Dermis blood vessel endothelial cell (primary cell): ENCODE data around the gene CAVIN4. TPM values are rescaled to one million over a fixed set of nuclear protein-coding genes. Genes with fewer than 3 reads are reported as not detected.

Experiments used
- DNase-seq: peaks from one replicate; pipeline ENCODE4 v3.0.0; 2010
- total RNA-seq: library from RNA; depleted of rRNA; stranded (reverse); fragments of >200 nt; gene quantifications from 2 replicates; pipeline ENCODE4 v1.2.3, GENCODE V29; 2014

The CAVIN4 gene, protein sequence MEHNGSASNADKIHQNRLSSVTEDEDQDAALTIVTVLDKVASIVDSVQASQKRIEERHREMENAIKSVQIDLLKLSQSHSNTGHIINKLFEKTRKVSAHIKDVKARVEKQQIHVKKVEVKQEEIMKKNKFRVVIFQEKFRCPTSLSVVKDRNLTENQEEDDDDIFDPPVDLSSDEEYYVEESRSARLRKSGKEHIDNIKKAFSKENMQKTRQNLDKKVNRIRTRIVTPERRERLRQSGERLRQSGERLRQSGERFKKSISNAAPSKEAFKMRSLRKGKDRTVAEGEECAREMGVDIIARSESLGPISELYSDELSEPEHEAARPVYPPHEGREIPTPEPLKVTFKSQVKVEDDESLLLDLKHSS
- 1.7 and 2.3 TPM in 2 replicates for total RNA-seq

- no peak for DNase-seq
These were observed at the start of gene CAVIN4 for GRCh38 chr9:100577776-100578448. Gene CAVIN4, plus strand, starts transcription at chr9:100578079. Its CDS starts 65 bp downstream, at chr9:100578144.

DNA sequence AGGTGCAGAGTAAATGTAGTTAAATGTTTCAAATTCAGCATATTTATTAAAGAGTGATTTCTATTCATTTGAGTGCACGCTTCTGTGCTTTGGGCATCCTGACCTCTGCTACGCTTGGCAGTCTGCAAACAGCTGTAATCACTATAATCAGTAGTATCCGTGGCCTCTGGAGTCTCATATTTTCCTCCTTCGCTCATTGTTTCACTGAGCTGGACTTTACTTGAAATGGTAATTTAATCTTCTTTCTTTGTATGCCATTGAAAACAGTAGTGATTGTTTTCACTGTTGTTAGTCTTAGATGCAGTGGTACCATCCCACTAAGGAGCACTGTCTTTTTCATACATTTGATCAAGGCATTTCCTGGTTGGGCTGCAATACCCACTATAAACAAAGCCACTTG, 43.5 kb upstream of the CAVIN4 start:
- no peak for DNase-seq

- DNase-seq, result no peak
These were observed 37.6 kb upstream of the CAVIN4 start for GRCh38 chr9:100540327-100540726.

DNA sequence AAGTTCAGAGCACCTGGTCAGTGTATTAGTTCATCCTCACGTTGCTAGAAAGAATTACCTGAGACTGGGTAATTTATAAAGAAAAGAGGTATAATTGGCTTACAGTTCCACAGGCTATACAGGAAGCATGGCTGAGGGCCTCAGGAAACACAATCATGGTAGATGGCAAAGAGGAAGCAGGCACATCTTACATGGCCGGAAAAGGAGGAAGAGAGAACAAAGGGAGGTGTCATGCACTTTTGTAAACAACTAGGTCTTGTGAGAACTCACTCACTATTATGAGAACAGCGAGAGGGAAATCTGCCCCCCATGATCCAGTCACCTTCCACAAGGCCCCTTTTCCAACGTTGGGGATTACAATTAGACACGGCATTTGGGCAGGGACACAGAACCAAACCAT, 28.8 kb upstream of the CAVIN4 start:
- peak; percentile 98 for DNase-seq

- DNase-seq, result peak; percentile 15
These were observed 22.9 kb upstream of the CAVIN4 start for GRCh38 chr9:100554935-100555401.

DNA sequence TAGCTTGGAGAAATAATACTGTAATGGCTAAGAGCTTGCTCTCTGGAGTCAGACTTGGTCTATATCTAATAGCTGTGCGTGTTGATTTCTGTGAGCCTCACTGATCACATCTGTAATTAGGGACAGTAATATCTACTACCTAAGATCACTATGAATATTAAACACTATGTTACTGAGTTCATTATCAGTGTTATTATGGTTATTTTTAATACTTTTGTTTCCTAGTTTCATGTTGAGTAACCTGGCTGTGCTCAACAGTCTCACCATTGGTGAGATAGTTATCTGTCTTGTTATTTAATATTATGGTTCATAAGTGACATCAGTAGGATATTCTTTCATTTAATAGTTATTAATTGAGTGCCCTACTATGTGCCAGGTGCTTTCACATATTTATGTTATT, 22.4 kb upstream of the CAVIN4 start:
- DNase-seq, result no peak

- DNase-seq, result no peak
These were observed 20.8 kb upstream of the CAVIN4 start for GRCh38 chr9:100557053-100557452.

- DNase-seq, result no peak
These were observed 16.6 kb upstream of the CAVIN4 start for GRCh38 chr9:100561256-100561655.

GRCh38 chr9:100567856-100568255, 10.0 kb upstream of the CAVIN4 start:
- no peak for DNase-seq

DNA sequence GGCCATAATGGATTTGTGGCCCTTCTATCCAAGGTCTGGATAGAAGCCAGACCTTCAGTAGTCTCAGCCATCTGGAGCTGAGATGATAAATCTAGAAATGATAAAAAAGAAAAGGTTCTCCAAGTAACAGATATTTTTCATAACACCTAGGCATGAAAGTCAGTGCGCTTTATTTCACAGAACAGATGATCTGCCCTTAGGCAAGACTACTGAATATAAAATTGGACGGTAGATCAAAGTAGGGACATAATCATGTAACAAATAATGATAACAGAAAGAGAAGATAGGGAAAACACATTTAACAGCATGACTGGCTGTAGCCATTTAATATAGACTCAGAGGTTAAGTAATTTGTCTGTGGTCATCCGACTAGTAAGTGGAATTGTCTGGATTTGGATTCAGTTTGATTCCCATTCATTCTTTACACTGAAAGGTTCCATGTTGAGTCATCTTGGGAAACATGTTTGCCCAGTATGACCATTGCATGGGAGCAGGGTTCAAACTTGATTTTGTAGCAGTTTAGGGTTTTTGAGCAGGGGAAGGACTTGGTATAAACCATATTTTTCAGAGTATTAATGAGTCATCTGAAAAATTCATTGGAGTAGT, 4.1 kb upstream of the CAVIN4 start:
- no peak for DNase-seq

GRCh38 chr9:100575006-100575405, 2.9 kb upstream of the CAVIN4 start:
- no peak for DNase-seq

DNA sequence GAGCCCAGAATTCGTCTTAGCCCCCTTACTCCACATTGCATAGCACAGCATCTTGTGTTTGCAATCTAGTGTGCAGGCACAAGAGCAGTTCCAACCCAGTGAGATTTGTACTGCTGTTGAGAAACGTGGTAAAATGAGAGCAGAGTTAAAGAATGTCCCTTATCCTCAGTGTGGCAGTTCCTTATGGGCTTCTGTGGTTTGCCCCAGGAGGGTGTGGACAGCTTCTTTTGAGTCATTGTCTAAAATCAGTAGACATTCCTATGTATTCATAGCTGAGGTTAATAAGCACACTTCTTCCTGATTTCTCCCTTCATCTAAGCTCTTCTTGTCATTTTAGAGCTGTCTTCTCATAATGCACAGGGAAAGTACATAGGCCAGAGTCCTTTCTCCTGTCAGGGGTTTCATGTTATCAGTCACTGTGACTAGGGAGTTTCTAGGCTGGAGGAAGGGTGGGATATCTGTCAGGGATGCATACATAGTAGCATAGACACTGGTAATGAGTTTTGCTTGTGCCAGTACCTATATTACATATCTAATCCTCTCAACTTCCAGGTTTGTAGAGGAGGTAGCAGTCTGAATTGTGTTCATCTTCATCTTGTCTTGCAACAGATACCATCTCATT, 2.0 kb upstream of the CAVIN4 start:
- DNase-seq, result no peak

DNA sequence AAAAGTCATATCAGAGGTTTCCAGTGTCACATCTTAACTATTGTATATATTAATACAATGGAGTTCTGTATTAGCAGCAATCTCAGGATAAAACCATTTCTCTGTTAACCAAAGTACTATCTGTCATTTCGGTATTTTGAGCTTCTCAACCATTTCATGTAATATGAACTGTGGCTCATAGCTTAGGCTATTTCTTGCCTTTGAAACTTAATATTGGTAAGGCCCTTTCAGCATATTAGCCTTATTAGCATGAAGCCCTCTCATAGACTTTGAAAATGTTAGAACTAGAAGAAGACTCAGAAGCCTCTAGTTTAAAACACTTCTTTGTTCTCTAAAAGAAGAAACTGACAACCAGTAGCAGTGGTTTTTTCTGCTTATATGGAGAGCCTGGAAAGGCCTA, 731 bp downstream of the CAVIN4 start:
- DNase-seq, result no peak

DNA sequence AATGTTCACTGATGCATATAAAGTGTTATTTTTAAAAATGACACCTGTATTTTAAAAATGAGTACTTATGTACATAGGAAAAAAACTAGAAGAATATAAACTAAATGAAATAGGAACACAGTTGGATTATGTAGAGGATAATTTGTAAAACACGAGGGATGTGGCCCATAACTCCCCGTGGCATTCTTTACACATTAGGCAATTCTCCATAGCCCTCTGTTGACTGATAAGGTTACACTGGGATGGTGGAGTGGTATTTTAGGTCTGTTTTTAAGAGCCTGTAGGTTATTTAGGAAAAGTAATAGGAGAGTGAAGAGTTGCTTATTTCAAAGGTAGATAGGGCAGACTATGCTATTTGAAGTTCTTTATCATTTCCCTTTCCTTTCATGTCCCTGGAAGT, 1.8 kb downstream of the CAVIN4 start:
- no peak for DNase-seq

DNA sequence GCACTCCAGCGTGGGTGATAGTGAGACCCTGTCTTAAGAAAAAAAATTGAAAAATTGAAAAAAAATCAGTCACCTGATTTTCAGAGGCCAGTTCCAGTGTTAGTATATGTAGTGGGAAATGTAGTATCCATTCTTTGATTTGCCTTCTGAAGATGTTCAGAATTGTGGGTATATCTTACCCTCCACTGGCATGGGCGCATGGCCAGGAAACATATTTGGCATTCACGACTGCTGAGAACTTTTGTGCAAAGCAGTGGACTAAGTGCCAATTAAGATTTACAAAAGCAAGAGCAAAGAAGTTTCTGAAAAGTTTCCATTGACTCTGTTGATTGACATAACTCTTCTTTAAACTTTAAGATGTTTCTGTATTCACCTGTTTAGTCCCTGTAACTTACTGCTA, 2.4 kb downstream of the CAVIN4 start:
- DNase-seq, result no peak

DNA sequence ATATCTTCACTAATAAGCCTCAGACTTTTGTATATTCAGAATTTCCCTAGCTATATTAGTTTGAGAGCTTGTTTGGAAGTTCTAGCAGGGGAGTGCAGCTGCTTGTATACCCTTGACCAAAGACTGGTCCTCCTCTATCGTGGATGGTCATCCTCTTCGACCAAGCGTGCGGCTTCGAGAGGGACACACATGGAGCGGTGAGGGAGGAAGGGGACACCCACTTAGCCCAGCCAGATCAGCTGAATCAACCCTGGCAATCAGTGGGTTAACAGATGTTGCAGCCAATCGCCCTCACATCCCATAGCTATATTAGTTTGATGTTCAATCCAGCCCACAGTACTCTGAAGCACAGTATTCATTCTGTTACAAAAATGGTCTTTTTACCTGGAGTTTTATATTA, 3.2 kb downstream of the CAVIN4 start:
- no peak for DNase-seq

DNA sequence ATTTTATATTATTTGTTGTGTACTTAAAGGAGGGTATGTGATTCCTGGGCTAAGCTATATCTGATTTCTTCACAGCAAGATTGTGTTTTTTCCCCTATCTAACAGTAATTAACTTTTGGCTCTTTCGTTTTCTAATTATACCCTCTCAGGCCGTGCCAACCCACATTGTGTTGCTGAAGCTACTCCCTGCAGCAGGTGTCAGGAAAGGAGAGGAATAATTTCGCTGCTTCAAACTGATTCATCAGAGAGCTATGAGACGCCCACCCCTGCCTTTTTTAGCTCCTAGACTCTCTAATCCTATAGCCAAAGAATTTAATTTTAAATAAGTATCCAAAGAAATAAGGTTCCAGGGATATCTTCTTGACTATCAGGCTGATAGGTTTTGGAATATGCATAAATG, 3.8 kb downstream of the CAVIN4 start:
- DNase-seq, result peak; percentile 37

GRCh38 chr9:100583014-100583802, 5.3 kb downstream of the CAVIN4 start:
- DNase-seq, result no peak

GRCh38 chr9:100584951-100585350, 7.1 kb downstream of the CAVIN4 start:
- no peak for DNase-seq

DNA sequence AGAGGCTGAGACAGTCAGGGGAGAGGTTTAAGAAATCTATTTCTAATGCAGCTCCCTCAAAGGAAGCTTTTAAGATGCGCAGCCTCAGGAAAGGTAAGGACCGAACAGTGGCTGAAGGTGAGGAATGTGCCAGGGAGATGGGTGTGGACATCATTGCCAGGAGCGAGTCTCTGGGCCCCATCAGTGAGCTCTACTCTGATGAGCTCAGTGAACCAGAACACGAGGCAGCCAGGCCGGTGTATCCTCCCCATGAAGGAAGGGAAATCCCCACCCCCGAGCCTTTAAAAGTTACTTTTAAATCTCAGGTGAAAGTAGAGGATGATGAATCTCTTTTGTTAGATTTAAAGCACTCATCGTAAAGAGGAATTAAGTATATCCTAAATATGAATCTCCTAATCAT, 8.2 kb downstream of the CAVIN4 start:
- no peak for DNase-seq

GRCh38 chr9:100587375-100587774, 9.5 kb downstream of the CAVIN4 start:
- peak; percentile 87 for DNase-seq

DNA sequence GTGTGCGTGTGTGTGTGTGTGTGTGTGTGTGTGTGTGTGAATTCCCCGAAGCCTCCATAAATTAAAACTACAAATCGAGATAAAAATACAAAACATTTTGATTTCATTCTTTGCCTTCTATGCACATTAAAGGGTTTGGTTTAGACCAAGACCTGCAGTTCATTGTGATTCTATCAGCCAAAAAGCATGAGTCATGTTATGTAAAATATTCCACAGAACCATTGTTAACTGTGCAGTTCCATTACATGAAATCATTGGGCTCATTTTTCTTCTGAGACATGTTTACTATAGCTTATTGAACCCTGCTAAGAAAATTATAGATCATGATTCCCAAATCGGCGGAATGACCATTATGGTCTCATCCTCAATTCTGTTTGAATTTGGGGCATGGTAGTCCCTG, 11.7 kb downstream of the CAVIN4 start:
- DNase-seq, result peak; percentile 78

- no peak for DNase-seq
These were observed 12.6 kb downstream of the CAVIN4 start for GRCh38 chr9:100590481-100590880.
